Stomach (tissue), 4 donors: ENCODE measurements around the gene RAB20.

Source experiments
- CTCF ChIP-seq, 7 experiments: fragments of 450-650 bp in 4 of 7; fragments of 200-600 bp in 3 of 7; sonication (generic) in 3 of 7; IDR thresholded peaks; one replicate each; pipeline ENCODE4 v1.5.1; 2016 to 2019; ENCODE audit warnings: antibody characterized with exemption in 7 of 7, control low read depth in 2 of 7, mild to moderate bottlenecking in 1 of 7
- EP300 ChIP-seq: sonication (generic); formaldehyde crosslinking; IDR thresholded peaks from one replicate; pipeline ENCODE4 v1.6.1; 2017; ENCODE audit warnings: antibody characterized with exemption
- POLR2A ChIP-seq, 4 donors: fragments of 450-650 bp; IDR thresholded peaks; one replicate each; pipeline ENCODE4 v1.6.1; 2016; ENCODE audit warnings: antibody characterized with exemption in 4 of 4, control low read depth in 2 of 4, mild to moderate bottlenecking in 1 of 4, moderate library complexity in 1 of 4
- POLR2AphosphoS5 ChIP-seq, 3 donors: sonication (generic); formaldehyde crosslinking; IDR thresholded peaks; one replicate each; pipeline ENCODE4 v1.6.1; 2016; ENCODE audit warnings: antibody characterized with exemption in 3 of 3

GRCh38 chr13:110607675-110608224 lies 46.2 kb upstream of the RAB20 start:
- TF ChIP-seq POLR2AphosphoS5 (IDR thresholded peaks at IDR 0.05) (no peak), POLR2A (IDR thresholded peaks at IDR 0.05) (no peak), CTCF (IDR thresholded peaks at IDR 0.05) (no peak), EP300 (no peak)
